HepG2 (cell line): ENCODE data around the gene TUBA8. TPM values are rescaled to one million over a fixed set of nuclear protein-coding genes. Genes with fewer than 3 reads are reported as not detected.

Experiments
- AGO1 ChIP-seq: fragments of 200-400 bp; formaldehyde crosslinking; IDR thresholded peaks from 2 replicates; pipeline ENCODE4 v1.6.1; 2017; ENCODE audit warnings: mild to moderate bottlenecking, low read depth, low read length, moderate library complexity; ENCODE audit not compliant: poor library complexity, severe bottlenecking
- AKAP8 ChIP-seq: sonication (generic); formaldehyde crosslinking; IDR thresholded peaks from 2 replicates; pipeline ENCODE4 v1.5.1; 2020; ENCODE audit warnings: mild to moderate bottlenecking, missing genetic modification reagents
- BRD4 ChIP-seq: sonication (generic); formaldehyde crosslinking; IDR thresholded peaks from 2 replicates; pipeline ENCODE4 v1.4.0; 2020; ENCODE audit warnings: missing genetic modification reagents
- CEBPG ChIP-seq: IDR thresholded peaks from 2 replicates; pipeline ENCODE4 v1.6.1; 2016
- FOXA1 ChIP-seq, 2 experiments: fragments of 450-650 bp in 1 of 2; sonication (generic) in 1 of 2; formaldehyde crosslinking in 1 of 2; IDR thresholded peaks; 2 replicates each; pipeline versions ENCODE4 v1.4.0 to v1.6.1; 2016 to 2020; ENCODE audit warnings: missing genetic modification reagents in 1 of 2
- JARID2 ChIP-seq: sonication (generic); formaldehyde crosslinking; IDR thresholded peaks from 2 replicates; pipeline ENCODE4 v1.8.1; 2023; ENCODE audit warnings: missing genetic modification reagents, inconsistent platforms; ENCODE audit not compliant: insufficient replicate concordance
- MIER3 ChIP-seq: IDR thresholded peaks from 2 replicates; pipeline ENCODE4 v1.6.1; 2016; ENCODE audit warnings: missing compliant biosample characterization, borderline replicate concordance
- PHF5A ChIP-seq: IDR thresholded peaks from one replicate; pipeline ENCODE4 v1.6.1; 2018; ENCODE audit warnings: low read depth, missing genetic modification reagents; ENCODE audit not compliant: unreplicated experiment
- SIX4 ChIP-seq: sonication (generic); formaldehyde crosslinking; IDR thresholded peaks from 2 replicates; pipeline ENCODE4 v1.4.0; 2020; ENCODE audit warnings: missing genetic modification reagents
- SPEN ChIP-seq: sonication (generic); formaldehyde crosslinking; IDR thresholded peaks from 2 replicates; pipeline ENCODE4 v1.5.1; 2020; ENCODE audit warnings: low read depth, mild to moderate bottlenecking, missing genetic modification reagents
- TCF7L2 ChIP-seq: IDR thresholded peaks from 2 replicates; pipeline ENCODE4 v1.6.1; 2011; ENCODE audit warnings: mild to moderate bottlenecking, low read depth, low read length, moderate library complexity
- YEATS4 ChIP-seq: sonication (generic); formaldehyde crosslinking; IDR thresholded peaks from 2 replicates; pipeline ENCODE4 v1.4.0; 2020; ENCODE audit warnings: missing genetic modification reagents, borderline replicate concordance
- ZC3H4 ChIP-seq: sonication (generic); formaldehyde crosslinking; IDR thresholded peaks from 2 replicates; pipeline ENCODE4 v1.4.0; 2020; ENCODE audit warnings: missing genetic modification reagents, borderline replicate concordance
- ZFP36L2 ChIP-seq: sonication (generic); formaldehyde crosslinking; IDR thresholded peaks from 2 replicates; pipeline ENCODE4 v1.4.0; 2020; ENCODE audit warnings: missing genetic modification reagents
- ZNF136 ChIP-seq: sonication (generic); formaldehyde crosslinking; IDR thresholded peaks from 2 replicates; pipeline ENCODE4 v1.8.1; 2022; ENCODE audit warnings: low read depth, mild to moderate bottlenecking, moderate library complexity, missing genetic modification reagents
- ZNF205 ChIP-seq: IDR thresholded peaks from 2 replicates; pipeline ENCODE4 v1.6.1; 2018; ENCODE audit warnings: missing biosample characterization, missing genetic modification reagents
- ZNF567 ChIP-seq: sonication (generic); formaldehyde crosslinking; IDR thresholded peaks from 2 replicates; pipeline ENCODE4 v1.8.1; 2023; ENCODE audit warnings: mild to moderate bottlenecking, missing genetic modification reagents, borderline replicate concordance
- ZNF589 ChIP-seq: sonication (generic); formaldehyde crosslinking; conservative IDR thresholded peaks from 2 replicates; pipeline ENCODE4 v1.8.0; 2022; ENCODE audit warnings: mild to moderate bottlenecking, moderate library complexity, missing genetic modification reagents
- ZNF607 ChIP-seq: sonication (generic); formaldehyde crosslinking; IDR thresholded peaks from 2 replicates; pipeline ENCODE4 v1.5.1; 2020; ENCODE audit warnings: missing genetic modification reagents, mild to moderate bottlenecking, borderline replicate concordance
- ZNF678 ChIP-seq: sonication (generic); formaldehyde crosslinking; IDR thresholded peaks from 2 replicates; pipeline ENCODE4 v1.4.0; 2020; ENCODE audit warnings: mild to moderate bottlenecking, missing genetic modification reagents
- ZSCAN12 ChIP-seq: sonication (generic); formaldehyde crosslinking; IDR thresholded peaks from 2 replicates; pipeline ENCODE4 v1.9.0; 2021; ENCODE audit warnings: mild to moderate bottlenecking, missing genetic modification reagents
- polyA plus RNA-seq, 8 experiments: library from polyadenylated mRNA; depleted of rRNA in 3 of 8; stranded (reverse) in 7 of 8; unstranded in 1 of 8; fragments of >200 nt; fragmentation: Illumina TruSeq in 4 of 8; extraction: Trizol in 4 of 8; gene quantifications; 2 replicates each; pipeline versions ENCODE4 v1.2.1 to v1.2.3, GENCODE V29; 2011 to 2016; ENCODE audit warnings: low read depth in 4 of 8, missing spikeins in 1 of 8, mixed read lengths in 1 of 8; ENCODE audit not compliant: insufficient read depth in 1 of 8
- total RNA-seq, 5 experiments: library from RNA; depleted of rRNA; stranded (reverse); fragments of >200 nt; fragmentation: Illumina TruSeq; extraction: Trizol; gene quantifications; 2 replicates each; pipeline ENCODE4 v1.2.3, GENCODE V29; 2016; ENCODE audit warnings: low read depth in 1 of 5
- TF ChIP-seq, protein P1 (sequence below): IDR thresholded peaks from 2 replicates; pipeline ENCODE4 v1.4.0; 2020; ENCODE audit warnings: mild to moderate bottlenecking, missing genetic modification reagents
- TF ChIP-seq, protein P2 (sequence below): sonication (generic); formaldehyde crosslinking; IDR thresholded peaks from 2 replicates; pipeline ENCODE4 v1.4.0; 2020; ENCODE audit warnings: mild to moderate bottlenecking, low read depth, missing genetic modification reagents
- TF ChIP-seq, protein P3 (sequence below): sonication (generic); formaldehyde crosslinking; IDR thresholded peaks from 2 replicates; pipeline ENCODE4 v1.4.0; 2020; ENCODE audit warnings: missing genetic modification reagents, borderline replicate concordance

Gene TUBA8
- total and polyA plus RNA-seq, 2 of the 13 experiments (the other 11 are each of a cell fraction or from before 2014, with no cell fraction given) = 0.35 to 0.69 TPM

DNA sequence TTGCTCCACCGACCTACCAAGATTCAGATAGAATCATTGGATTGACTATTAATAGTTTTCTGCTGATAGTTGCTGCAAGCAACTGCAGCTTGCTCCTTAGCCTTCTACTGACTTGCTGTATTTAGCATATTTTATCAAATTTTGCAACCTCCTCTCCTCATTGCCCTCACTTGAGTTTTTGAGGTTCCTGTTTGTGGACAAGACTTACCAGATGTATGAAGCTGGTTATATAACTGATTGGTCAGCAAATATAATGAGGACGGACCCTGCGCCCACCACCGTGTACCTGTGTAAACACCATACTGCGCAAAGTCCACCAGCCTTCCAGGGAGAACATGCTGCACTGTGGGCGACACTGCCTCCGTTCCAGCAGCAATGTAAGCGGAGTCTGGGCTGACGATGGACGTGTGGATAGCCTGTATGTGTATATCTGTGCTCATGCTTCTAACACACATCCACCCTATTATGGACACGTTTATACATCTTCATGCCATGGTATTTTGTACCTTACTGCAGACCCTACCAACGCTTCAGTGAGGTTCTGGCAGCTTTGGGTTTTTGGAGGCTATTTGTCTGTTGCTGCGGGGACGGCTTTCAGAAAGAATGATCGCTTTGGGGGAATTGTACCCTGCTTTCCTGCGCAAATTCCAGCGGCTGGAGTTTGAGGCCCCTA lies 37.8 kb downstream of the TUBA8 start (continued):
- TF ChIP-seq, protein P1, sequence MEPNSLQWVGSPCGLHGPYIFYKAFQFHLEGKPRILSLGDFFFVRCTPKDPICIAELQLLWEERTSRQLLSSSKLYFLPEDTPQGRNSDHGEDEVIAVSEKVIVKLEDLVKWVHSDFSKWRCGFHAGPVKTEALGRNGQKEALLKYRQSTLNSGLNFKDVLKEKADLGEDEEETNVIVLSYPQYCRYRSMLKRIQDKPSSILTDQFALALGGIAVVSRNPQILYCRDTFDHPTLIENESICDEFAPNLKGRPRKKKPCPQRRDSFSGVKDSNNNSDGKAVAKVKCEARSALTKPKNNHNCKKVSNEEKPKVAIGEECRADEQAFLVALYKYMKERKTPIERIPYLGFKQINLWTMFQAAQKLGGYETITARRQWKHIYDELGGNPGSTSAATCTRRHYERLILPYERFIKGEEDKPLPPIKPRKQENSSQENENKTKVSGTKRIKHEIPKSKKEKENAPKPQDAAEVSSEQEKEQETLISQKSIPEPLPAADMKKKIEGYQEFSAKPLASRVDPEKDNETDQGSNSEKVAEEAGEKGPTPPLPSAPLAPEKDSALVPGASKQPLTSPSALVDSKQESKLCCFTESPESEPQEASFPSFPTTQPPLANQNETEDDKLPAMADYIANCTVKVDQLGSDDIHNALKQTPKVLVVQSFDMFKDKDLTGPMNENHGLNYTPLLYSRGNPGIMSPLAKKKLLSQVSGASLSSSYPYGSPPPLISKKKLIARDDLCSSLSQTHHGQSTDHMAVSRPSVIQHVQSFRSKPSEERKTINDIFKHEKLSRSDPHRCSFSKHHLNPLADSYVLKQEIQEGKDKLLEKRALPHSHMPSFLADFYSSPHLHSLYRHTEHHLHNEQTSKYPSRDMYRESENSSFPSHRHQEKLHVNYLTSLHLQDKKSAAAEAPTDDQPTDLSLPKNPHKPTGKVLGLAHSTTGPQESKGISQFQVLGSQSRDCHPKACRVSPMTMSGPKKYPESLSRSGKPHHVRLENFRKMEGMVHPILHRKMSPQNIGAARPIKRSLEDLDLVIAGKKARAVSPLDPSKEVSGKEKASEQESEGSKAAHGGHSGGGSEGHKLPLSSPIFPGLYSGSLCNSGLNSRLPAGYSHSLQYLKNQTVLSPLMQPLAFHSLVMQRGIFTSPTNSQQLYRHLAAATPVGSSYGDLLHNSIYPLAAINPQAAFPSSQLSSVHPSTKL (CRISPR knock-in tag) = peak; percentile 93
- TF ChIP-seq ZNF607 (CRISPR knock-in tag) = peak; percentile 91; the same call in 1 of the 2 replicates
- TF ChIP-seq ZNF589 (CRISPR knock-in tag) = peak; percentile 93; the same call in 1 of the 2 replicates
- TF ChIP-seq AKAP8 (CRISPR knock-in tag) = peak; percentile 73; the same call in 1 of the 2 replicates
- peak; percentile 60 for TF ChIP-seq PHF5A
- TF ChIP-seq CEBPG (CRISPR knock-in tag) = peak; percentile 63
- TF ChIP-seq ZFP36L2 (CRISPR knock-in tag) = no peak
- TF ChIP-seq FOXA1 (IDR thresholded peaks at IDR 0.05) = peak; percentile 85
- TF ChIP-seq FOXA1 (CRISPR knock-in tag; IDR thresholded peaks at IDR 0.05) = peak; percentile 100
- TF ChIP-seq SIX4 (CRISPR knock-in tag) = peak; percentile 66; the same call in 1 of the 2 replicates
- TF ChIP-seq YEATS4 (CRISPR knock-in tag) = peak; percentile 87; the same call in 1 of the 2 replicates
- no peak for TF ChIP-seq AGO1
- peak; percentile 85 for TF ChIP-seq BRD4 (CRISPR knock-in tag)
- 0 out of 2 replicates have a peak, but pooled peaks have one; percentile 23 for TF ChIP-seq ZNF136 (CRISPR knock-in tag)
- TF ChIP-seq, protein P2, sequence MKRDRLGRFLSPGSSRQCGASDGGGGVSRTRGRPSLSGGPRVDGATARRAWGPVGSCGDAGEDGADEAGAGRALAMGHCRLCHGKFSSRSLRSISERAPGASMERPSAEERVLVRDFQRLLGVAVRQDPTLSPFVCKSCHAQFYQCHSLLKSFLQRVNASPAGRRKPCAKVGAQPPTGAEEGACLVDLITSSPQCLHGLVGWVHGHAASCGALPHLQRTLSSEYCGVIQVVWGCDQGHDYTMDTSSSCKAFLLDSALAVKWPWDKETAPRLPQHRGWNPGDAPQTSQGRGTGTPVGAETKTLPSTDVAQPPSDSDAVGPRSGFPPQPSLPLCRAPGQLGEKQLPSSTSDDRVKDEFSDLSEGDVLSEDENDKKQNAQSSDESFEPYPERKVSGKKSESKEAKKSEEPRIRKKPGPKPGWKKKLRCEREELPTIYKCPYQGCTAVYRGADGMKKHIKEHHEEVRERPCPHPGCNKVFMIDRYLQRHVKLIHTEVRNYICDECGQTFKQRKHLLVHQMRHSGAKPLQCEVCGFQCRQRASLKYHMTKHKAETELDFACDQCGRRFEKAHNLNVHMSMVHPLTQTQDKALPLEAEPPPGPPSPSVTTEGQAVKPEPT (CRISPR knock-in tag) = no peak
- TF ChIP-seq, protein P3, sequence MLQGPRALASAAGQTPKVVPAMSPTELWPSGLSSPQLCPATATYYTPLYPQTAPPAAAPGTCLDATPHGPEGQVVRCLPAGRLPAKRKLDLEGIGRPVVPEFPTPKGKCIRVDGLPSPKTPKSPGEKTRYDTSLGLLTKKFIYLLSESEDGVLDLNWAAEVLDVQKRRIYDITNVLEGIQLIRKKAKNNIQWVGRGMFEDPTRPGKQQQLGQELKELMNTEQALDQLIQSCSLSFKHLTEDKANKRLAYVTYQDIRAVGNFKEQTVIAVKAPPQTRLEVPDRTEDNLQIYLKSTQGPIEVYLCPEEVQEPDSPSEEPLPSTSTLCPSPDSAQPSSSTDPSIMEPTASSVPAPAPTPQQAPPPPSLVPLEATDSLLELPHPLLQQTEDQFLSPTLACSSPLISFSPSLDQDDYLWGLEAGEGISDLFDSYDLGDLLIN (CRISPR knock-in tag) = no peak
- TF ChIP-seq ZC3H4 (CRISPR knock-in tag) = peak; percentile 76; the same call in 1 of the 2 replicates
- TF ChIP-seq MIER3 = peak; percentile 95
- no peak for TF ChIP-seq ZNF678 (CRISPR knock-in tag)
- peak; percentile 84 for TF ChIP-seq SPEN (CRISPR knock-in tag)
- peak; percentile 93 for TF ChIP-seq ZNF205 (CRISPR knock-in tag)
- TF ChIP-seq ZSCAN12 (CRISPR knock-in tag) = no peak
- no peak for TF ChIP-seq ZNF567 (CRISPR knock-in tag)
- TF ChIP-seq TCF7L2 = no peak
- no peak for TF ChIP-seq JARID2
